ENCODE results near the gene MORN1. TPM values are rescaled to one million over a fixed set of nuclear protein-coding genes. Genes with fewer than 3 reads are reported as not detected.

MORN1 gene
- polyA plus RNA-seq, 3 donors: 13.8 to 19.9 (median 17.9) TPM

- no peak for DNase-seq
Measured at GRCh38 chr1:2294033-2294724, 97.2 kb downstream of the MORN1 start.

GRCh38 chr1:2292725-2293450 lies 98.5 kb downstream of the MORN1 start:
- DNase-seq: no peak

DNA sequence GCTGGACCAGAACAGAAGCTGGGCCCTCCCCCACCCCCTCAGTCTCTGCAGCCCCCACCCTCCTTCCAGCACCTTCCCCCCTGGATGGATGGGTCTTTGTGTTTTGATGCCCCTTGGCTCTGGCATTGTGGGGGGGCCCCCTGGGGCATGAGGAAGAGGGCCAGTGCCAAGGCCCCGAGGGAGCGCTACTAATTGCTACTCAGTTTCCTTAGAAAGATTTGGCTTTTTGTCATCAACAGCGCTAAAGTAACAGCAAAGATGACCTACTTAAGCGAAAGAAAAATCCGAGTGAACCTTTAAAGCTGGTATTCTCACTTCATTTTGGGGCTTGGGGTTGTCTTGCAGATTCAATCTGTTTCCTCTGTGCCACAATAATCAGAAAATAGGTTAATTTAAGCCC lies 99.8 kb downstream of the MORN1 start:
- no peak for DNase-seq

- DNase-seq: no peak
Measured at GRCh38 chr1:2290595-2291510, 100.5 kb downstream of the MORN1 start.

DNA sequence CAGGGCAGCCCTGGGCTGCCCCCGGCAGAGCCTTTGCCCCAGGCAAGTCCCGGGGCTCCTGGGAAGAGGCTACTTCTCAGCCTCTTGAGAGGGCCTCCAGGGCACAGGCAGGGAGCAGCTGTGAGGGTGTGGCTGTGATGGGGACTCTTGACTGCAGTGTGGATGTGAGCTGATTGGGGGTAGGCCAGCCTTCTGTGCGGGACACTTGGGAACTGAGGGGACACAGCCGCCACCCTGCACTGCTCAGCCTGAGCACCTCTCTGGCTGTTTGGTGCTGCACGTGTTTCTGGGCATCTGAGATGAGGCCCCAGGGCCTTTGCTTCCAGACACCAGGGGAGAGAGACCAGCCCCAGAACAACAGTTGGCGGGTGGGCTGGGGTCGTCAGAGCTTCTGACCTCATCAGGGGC lies 101.2 kb downstream of the MORN1 start:
- DNase-seq: no peak

DNA sequence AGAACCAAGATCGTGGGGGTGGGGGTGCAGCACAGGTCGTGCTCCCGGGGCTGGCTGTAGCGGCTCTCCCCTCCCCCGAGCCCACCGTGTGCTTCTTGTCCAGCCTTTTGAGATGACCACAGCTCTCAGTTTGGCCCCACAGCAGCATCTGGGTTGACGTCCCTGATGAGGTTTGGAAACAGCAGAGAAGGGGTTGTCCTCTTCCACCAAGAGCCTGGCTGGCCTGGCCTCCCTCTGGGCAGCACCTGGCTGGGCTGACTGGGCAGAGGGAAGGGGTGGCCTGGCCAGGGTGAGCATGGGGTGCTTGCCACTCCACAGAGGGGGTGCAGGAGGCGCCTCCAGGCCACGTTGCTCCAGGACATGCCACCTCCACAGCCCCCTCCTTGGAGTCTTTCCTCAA lies 101.7 kb downstream of the MORN1 start:
- DNase-seq: no peak

- no peak for DNase-seq
Measured at GRCh38 chr1:2288816-2289536, 102.4 kb downstream of the MORN1 start.

- DNase-seq: no peak
Measured at GRCh38 chr1:2288311-2288710, 103.0 kb downstream of the MORN1 start.

- no peak for DNase-seq
Measured at GRCh38 chr1:2287649-2288048, 103.7 kb downstream of the MORN1 start.

DNA sequence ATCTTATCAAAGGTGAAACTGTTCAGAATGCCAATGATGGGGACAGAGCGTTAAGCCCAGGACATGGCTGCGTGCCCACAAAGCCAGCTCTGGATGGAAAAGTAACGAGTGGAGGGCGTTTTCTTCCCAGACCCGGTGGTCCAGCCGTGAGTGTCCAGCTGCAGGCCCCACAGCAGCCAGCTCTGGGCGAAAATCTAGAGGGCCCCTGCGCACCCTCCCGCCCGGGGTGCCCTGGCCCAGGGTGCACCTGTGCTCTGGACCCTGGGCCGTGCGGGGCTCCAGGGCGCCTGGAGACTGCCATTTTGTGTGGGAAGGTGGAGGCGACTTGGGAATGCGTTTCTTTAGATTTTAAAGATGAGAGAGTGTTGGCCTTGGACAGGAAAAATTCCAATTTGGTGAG lies 104.4 kb downstream of the MORN1 start:
- DNase-seq: no peak

- DNase-seq: no peak
Measured at GRCh38 chr1:2284932-2285331, 106.4 kb downstream of the MORN1 start.

GRCh38 chr1:2283991-2284895 lies 107.1 kb downstream of the MORN1 start:
- DNase-seq: no peak

DNA sequence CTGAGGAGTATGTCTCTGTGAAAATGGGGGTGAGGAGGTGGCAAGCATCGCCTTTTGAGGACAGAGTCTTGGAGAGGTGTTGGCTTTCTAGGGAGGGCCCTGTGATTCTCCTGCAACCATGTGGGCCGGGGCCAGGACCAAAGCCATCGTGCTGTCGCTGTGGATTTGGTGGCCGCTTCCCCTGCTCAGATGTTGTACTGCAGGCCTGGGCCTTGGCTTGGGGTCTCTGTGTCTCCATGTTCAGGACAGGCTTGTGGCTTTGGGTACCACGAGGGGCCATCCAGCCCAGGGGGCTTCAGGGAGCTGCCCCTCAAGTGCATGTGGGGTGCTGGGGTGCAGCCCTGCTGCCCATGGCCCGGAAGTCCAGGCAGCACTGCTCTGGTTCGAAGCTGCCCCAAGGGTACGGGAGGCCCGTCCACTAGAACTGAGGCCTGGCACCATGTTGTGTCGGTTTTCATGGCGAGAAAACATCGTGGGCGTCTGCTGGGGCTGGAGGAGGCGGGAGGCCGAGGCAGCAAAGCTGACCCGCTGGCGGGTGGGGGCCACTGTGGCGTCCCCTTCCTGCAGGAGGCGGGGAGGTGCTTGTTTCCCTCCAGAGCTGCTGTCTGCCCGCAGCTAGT lies 107.9 kb downstream of the MORN1 start:
- DNase-seq: no peak

DNA sequence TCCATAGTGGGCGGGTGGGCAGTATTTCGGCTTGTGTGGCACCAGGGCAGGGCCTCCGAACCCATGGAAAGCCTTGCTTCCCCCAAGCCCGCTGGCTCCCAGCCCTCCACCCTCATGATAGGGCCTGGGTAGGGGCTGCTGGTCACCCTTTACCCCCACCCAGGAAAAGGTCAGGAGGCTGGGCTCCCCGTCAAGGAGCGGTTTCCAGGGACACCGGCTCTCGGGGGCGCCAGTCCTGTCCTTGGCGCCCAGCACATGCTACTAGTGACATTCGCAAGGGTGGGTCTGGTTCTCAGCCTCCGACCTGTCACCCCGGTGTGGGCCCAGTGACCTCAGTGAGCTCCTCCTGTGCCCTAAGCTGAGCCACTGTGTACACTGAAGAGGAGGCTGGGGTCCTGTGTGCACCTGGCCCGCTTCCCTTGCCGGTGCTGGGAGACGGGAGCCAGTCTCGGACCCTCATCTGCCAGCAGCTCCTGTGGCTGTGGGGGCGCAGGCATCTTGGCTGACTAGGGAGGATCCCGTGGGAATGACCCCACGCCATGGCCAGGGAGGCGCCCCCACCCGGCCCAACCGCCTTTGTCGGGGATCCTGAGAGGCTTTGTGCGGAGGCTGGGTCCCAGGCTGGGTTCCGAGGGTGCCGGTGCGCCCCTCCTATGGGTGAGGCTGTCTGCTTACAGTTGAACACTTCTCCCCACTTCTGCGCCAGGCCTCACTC lies 108.6 kb downstream of the MORN1 start:
- DNase-seq: no peak

DNA sequence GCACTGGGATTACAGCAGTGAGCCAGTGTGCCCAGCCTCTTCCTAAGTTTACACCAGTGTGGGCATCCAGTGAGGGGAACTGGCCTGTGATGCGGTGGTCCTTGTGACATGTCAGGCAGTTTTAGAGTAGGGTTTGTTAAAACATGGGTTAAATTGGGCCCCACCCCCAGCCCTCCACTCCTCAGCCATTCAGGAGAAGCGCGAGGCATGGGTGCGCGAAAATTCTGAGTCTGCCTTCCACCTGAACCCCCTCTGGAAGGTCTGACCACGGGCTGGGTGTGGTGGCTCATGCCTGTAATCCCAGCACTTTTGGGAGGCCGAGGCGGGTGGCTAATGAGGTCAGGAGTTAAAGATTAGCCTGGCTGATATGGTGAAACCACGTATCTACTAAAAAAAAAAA lies 111.5 kb downstream of the MORN1 start:
- no peak for DNase-seq

DNA sequence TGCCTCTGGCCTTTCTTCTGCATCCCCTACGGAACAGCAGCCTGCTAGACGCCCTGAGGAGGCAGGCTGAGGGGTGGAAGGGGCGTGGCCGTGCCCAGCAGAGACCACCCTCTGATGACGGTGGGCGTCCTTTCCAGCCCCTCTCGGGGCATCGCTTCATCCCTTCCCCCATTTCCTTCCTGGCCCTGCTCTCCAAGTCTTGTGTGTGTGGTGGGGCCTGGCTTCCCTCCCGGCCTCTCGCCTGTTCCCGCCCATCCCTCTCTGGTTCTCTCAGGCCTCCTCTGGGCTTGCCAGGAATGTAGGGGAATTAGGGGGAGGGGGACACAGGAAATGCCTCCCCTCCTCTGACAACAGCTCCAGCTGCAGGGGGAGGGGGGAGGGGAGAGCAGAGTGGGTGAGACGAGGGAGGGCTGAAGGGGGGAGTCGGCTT lies 112.1 kb downstream of the MORN1 start:
- DNase-seq: peak; percentile 96

DNA sequence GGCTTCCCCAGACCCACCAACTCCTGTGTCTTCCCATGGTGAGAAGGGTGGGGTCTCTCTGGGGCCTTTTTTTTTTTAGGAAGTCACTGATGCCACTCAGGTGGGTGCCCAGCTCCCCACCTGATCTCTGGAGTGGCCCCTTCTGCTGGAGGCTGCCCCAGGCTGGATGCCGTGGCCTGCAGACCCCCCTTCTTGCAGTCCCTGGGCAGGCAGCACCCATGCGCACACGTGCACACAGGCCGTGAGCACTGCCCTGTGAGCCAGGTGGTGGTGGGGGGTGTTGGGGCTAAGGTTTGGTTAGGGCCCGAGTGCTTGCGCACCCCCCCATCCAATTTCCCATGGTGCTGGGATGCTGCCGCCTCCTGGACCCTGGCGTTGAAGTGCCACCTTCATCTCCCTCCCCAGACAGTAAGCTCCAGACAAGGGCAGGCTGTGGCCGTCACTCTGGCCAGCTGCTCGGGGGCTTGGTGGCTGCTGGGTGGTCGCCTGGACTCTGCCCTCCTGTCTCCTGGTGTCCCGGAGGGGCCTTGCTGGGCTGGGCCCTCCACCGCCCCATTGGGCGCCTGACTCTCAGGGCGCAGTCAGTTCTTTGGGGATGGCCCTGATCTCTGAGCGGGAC lies 112.7 kb downstream of the MORN1 start:
- no peak for DNase-seq

- DNase-seq: no peak
Measured at GRCh38 chr1:2277741-2278488, 113.4 kb downstream of the MORN1 start.

All from renal pelvis (tissue), 4 donors.